GM18502 (cell line): Measurements from ENCODE around the gene FARSB.
"Not testable (repeated sequence)": the region's sequence is repeated elsewhere in the genome, so short reads cannot be mapped to it uniquely, and the experiment has no call there.

ENCODE experiments used
- ATAC-seq: cut with Tn5 transposase; IDR thresholded peaks from one replicate; pipeline ENCODE4 v1.9.1; 2021; ENCODE audit warnings: mild to moderate bottlenecking; ENCODE audit not compliant: unreplicated experiment, poor library complexity

FARSB gene

DNA sequence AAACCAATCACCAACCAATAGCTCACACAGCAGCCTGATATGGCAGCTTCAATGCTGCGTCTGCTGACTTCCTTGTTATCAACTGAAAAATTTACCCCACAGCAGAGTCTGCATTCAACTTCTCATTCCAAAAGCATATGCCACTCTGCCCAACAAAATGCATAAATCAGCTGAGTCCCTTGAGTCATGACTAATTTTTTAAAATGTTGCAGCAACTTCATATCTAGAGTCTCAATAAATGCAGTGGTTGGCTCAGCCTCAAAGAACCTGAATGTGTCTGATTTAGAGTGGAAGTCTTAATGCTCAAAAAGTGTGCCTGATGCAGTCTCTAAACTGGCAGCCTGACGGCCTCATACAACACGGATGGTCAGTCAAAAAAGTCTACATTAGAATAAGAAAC is 46.5 kb downstream of the FARSB start:
- no peak for ATAC-seq

DNA sequence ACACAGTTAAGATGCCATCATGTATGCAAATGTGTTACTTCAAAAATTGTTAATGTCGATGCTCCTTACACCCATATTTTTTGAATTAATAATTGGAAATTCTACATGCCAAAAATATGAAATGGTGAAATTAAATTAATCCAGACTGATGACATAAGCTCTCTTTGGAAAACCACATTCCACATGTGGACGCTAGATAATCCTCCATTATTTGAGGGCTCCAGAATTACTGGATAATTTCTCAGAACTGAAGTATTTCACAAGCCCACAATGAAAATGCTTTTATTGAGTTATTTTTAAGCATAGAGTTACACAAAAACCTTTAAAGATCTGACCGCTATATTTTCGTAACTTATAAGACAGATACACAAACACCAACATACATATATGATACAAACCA is 47.8 kb downstream of the FARSB start:
- no peak for ATAC-seq

DNA sequence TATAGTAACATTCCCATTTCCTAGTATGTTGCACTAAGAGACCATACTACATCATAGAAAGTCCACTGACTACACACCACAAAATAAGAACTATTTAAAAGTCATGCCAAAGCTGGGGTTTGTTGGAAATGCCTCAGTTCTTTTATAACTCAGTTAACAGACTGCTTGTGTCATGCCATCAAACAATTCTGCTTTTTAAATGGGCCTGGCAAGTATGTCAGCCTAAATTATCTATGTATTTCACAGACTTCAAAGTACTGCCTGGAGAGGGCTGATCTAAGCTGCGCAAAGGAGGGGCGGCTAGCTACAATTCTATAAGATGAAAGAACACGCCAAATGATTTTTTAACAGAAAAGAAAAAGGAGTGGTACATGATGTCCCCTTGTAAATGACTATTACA is 49.6 kb downstream of the FARSB start:
- no peak for ATAC-seq

DNA sequence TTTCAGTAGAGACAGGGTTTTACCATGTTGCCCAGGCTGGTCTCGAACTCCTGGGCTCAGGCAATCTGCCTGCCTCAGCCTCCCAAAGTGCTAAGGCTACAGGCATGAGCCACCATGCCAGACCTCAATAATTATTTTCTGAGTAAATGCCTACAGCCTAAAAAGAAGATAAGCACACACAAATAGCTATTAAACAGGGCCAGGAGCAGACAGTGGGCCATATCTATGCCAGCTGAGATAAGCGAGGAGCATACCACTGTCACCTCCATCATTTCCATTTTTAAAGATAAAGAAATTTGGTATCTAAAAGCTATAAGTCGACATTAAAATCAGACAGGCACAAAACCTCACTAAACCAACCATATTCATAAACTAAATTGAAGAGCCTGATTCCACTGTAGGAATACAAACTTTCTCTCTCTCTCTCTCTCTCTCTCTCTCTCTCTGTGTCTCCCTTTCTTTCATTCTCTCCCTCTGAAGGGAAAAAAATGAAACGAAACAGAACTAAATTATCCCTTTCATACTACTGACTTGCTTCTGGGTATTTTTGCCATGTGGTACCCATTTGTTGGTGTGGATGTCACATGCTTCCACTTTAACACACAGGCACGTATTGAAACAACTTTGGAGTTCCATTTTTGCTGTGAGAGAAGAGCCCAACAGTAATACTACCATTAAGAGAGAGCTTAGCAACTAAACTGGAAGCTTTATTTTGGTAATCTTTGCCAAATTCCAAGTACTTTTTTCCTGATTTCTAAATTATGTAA is 51.0 kb downstream of the FARSB start:
- ATAC-seq = no peak

DNA sequence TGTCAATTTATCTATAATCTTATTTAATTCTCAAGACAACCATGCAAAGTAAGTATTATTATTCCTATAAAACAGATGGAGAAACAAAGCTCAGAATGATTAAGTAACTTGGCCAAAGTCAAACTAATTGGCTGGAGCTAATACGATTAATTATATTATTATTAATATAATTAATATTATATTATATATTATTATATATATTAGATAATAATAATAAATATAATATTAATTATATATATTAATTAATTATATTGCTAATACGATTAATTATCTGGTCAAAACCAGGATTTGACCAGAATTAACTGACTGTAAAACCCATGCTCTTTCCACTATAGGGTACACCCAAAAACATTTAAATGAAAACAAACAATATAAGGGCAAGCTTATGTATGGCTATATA is 52.4 kb downstream of the FARSB start:
- ATAC-seq = no peak

DNA sequence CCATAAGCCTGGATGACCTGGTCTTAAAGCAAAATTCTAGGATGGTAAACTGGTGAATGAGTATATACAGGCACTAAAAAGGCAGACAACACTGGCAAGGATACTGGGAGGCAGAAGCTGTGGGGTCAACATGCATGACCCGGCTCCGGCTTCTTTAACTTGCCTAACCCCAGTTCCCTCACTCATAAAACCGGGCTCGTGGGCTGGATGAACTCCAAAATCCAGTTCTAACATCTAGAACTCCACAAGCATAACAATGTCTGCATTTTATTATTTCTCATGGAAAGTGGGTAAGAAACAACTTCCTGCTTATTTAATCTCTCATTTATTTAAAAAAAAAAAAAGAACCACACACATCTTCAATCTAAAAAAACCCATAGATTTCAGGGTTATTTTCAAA is 57.3 kb downstream of the FARSB start:
- ATAC-seq = no peak

DNA sequence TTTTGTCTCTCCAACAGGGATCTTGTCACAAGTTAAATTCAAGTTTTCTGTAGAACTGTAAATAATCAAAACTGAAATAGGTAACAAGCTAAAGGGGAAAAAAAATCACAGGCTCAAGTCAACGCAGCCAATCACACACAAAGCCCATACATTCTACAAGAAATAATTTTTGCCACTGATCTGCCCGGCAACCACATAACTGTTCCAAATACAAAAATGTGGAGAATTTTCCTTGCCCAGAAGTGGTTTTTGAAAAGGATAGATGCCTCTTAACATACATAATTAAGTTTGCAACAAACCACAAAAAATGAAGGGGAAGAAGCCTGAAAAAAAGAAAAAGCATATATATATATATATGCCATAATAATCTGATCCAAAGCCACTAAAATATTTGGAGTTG is 60.3 kb downstream of the FARSB start:
- ATAC-seq = no peak

DNA sequence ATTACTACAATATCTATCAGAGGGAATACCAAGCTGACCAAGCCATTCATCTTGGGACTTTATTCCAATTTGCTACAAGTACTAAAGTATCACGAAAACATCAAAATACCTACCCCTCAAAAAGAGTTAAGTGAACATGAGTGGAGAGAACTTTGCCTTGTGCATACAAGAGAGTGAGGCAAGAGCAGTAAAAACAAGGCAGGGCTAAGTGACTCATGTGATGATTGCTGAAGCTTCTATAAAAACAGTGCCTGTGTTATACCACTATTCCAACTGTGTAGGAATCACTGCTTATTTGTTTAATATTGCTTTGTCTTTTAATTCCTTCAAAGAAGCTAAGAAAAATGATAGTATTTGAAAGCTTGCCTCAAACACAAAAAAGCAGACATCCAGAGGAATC is 61.2 kb downstream of the FARSB start:
- no peak for ATAC-seq

DNA sequence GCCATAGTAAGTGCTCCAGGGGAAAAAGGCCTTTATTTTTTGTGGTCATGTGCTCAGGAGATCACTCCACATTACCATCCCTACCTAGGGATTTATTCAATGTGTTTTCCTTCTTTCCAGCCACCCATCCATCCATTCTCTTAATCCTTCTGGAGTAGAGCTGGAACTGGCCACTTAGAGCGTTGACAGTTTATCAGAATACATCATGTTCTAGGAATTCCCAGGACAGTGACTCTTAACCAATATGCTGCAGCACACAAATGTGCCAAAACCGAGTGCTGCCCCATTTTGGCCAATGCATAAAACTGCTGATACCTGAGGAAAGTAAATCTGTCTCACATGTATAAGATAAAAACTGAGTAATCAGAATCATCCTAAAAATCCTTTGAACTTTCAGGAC is 63.7 kb downstream of the FARSB start:
- no peak for ATAC-seq

DNA sequence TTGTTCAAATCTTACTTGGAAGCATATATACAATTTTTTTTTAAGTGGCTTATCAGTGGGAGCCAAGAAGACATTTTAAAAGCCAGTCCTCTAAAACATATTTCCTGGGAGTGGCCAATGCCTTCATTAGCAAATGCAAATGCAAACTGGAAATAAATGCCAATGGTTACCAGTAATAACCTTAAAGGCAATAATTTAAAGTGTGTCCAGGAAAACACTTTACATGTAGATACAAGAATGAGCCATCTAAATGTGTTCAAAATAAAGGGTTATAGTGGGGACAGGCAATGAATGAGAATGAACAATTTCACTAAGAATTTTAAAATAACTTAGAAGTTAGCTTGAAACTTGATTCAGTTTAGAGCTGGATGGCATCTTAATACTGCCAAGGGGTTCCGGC is 64.2 kb downstream of the FARSB start:
- no peak for ATAC-seq

DNA sequence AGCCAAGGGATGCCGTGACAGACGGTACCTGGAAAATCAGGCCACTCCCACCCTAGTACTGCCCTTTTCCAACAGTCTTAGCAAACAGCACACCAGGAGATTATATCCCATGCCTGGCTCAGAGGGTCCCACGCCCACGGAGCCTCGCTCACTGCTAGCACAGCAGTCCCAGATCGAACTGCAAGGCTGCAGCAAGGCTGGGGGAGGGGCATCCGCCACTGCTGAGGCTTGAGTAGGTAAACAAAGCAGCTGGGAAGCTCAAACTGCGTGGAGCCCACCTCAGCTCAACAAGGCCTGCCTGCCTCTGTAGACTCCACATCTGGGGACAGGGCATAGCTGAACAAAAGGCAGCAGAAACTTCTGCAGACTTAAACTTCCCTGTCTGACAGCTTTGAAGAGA is 71.3 kb downstream of the FARSB start:
- ATAC-seq = not testable (repeated sequence)

DNA sequence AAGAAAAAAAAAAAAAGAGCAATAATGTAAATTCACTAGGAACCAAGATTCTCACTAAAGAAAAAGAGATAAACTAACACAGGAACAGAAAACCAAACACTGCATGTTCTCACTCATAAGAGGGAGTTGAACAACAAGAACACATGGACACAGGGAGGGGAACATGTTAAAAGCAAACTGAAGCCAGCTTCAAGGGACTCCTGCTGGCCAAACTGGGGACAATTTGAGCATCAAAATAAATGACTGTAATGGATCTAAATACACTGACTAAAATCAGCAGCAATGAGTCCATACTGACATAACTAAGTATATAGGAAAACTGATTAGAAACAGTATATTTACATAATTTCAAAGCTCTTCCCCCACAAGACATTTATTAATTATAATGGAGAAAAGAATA is 73.0 kb downstream of the FARSB start:
- ATAC-seq = no peak

DNA sequence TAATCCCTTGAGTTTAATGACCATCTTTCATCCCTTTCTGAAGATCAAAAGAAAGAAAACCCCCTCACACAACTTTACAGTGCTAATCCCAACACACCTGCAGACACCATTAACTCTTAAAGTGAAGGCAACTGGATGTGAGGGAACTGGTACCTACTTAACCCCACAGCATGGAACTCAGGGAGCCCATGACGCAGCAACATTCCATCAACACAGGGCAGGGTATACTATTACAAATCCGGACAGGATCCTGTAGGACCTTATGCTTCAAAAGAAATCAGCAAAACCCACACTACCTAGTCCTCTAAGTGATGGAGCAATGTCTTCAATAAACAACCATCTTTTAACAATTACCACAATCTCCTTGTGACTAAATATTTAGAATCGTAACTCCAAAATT is 78.6 kb downstream of the FARSB start:
- ATAC-seq = no peak

DNA sequence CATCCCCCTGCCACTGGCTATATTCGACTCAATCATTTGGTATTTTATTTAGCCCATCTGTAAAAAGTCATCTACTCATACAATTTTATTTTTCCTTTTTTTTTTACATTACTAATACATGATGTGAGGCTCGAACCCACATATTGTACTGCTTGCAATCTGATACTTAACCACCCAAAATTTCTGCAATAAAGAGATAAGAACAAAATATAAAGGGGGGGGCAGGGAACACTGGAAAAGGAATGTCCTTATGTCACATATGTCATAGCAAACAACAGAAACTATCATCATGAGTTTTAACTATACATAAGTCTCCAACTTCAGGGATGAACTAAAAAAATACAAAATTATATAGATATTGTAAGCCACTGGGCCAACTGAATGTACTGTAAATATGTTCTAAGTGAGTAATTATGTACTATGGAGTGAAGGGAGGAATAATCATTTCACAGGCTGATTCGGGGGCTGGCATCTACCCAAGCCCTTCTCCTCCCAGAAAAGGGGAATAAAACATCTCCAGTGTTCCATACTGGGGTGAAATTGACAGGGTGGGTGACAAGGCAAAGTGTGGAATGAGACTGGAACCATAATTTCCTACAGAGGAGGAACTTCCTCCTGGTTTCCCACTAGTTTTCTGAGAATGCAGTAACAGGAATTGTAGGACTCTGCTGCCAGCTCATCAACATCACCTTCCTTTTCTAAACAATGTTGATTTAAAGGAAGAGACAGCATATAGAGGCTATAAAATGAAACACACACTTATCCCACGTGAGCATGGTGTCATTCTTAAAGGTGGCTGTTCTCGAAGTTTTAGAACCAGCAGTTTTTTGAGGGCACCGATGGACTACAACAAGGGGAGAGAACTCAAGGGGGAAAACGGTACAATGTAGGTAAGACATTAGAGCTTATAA is 79.5 kb downstream of the FARSB start:
- no peak for ATAC-seq

DNA sequence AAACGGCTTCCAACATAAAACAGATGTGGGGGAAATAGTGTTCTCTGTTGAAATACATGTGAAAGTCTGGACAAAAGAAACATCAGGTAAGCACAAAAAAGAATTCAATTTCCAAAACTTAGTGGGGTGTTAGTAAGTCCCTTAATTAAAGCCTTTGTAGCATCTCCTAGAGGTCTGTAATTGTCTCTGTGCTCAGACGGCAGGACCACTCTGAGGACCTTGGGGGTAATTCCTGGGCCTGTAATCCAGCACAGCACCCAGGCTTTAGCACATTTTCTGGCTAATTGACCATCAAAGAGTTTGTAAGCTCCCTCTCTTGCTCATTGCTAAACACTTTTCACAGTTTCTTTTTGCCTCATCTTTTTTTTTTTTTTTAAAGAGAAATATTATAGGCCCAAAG is 80.3 kb downstream of the FARSB start:
- no peak for ATAC-seq

DNA sequence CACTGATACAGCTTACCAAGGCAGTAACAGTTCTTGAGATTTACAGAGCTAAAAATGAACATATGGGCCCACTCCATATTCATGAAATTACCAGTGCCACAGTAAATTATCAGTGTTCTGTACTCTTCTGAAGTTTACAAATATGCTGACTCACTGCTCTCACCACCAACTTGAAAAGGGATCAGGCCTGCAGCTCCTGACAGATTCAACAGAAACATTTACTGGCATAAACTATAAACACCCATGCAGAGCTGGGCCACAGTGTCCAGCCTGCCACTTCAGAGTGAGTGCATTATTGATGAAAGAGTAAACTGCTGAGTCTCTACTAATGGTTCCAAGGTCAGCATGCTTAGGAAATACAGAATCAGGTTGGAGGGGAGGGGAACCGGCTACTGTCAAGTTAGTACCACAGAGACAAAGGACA is 83.1 kb downstream of the FARSB start:
- ATAC-seq = no peak

DNA sequence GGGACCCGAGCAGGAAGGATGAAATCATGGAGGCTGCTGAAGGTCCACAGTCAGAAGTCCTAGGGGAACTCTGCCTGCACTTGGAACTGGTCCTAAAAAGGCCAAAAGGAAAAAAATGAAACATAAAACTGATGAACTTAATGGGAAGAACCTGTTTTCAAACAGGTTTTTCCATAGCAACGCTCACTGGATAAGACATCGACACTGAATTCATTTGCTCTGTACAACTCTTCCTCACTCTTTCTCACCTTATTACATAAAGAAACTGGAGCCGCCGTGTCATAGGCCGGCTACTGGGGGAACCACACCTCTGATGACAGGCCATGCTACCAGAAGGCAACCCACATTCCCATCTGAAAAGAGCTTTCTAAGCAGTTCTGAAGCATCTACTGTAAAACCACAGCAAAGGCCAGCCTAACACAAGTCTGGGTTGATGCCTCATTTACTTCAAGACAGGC is 83.6 kb downstream of the FARSB start:
- ATAC-seq = no peak

DNA sequence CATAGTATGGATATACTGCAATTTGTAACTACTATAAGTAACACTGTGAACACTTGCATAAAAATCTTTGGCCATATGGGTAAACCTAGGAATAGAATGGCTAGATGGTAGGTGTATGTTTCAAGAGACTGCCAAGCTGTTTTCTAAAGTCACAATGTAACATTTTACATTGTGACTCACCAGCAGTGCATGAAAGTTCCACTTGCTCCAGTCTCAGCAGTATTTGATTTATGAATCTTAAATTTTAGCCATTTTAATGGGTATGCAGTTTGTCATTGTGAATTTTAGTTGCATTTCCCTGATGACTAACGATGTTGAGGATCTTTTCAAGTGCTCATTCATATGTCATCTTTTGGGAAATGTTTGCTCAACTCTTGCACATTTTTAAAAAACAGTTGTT is 86.1 kb downstream of the FARSB start:
- ATAC-seq = no peak

DNA sequence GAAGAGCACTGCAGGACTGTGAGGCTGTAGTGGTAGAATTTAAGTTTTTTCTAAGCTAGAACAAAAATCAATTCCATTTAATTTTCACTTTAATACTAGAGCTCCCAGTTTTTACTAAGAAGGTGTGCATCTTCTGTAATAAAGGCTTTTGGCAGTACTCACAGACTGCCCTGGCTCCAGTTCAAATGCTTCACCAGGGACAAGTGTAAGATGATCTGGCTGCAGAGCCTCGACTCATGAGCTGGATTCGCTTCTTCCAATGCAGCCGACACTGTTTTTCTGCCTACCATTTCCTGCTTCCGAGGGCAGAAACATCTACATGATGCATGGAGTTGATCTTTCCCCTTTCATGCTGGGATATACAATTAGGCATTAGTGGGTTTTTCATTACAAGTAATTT is 87.0 kb downstream of the FARSB start:
- no peak for ATAC-seq

DNA sequence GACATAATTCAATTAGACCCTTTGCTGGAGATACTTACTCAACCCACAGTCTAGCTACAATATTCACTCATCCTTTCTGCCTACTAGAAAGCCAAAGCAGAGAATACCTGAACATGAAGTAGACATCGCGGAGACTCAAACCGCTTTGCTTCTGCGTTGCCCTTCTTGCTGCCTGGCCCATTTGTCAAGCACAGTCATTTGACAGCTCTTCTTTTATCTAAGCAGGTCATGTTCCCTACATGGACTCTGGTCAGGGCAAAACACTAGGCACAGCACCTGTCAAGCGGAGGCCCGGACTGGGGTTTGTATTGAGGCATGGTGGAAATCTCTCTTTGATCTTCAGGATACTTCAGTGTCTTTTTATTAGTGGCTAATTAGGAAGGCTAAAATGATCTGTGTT is 89.7 kb downstream of the FARSB start:
- ATAC-seq = no peak

DNA sequence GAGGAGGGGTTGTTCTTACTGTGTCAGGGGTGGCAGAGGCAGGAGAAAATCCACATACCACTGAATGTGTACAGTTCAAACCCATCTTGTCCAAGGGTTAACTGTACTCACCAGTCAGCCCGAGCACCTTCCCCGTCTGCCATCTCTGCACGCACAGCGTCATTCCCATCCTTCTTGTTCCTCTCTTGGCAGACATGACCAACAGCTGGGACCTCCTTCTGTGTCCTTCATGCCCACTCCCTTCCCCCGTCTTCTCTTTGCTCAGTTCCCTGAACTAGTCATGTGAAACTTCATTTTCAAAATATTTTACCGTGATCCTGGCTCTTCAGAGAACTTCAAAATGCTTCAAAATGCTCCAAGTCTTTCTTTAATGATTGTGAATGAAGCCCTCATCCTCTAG is 92.0 kb downstream of the FARSB start:
- ATAC-seq = no peak
